HG03097 (cell line): ENCODE measurements around the gene TMEM167A.

Experiments used
- ATAC-seq: cut with Tn5 transposase; IDR thresholded peaks from one replicate; pipeline ENCODE4 v1.9.1; 2021; ENCODE audit not compliant: unreplicated experiment, low FRiP score

TMEM167A gene

DNA sequence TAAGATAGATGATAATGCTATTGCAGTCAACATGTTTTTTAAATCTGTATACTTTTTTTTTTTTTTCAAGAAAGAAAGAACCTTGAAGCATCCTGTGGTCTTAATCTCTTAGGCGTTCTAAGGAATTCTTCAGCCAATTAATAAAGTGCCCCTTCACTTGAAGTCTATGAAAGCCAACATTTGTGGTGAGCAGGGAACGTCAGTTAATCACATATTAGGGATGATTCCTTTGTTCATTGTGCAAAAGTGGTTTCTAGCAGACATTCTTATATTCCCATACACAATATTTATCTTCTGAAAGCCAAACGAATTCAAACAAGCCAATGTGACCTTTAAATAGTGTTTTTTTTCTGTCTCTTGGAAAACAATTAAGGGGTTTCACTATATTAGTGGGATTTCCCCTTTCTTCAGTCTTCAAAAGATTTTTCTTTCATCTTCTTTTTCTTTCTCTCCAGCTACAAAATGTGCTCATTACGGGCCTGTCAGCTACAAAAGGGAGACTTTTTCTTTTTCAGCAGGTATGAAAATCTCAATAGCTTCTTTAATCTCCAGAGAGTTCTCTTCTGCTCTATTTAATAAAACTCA, 40.1 kb downstream of the TMEM167A start:
- no peak for ATAC-seq

DNA sequence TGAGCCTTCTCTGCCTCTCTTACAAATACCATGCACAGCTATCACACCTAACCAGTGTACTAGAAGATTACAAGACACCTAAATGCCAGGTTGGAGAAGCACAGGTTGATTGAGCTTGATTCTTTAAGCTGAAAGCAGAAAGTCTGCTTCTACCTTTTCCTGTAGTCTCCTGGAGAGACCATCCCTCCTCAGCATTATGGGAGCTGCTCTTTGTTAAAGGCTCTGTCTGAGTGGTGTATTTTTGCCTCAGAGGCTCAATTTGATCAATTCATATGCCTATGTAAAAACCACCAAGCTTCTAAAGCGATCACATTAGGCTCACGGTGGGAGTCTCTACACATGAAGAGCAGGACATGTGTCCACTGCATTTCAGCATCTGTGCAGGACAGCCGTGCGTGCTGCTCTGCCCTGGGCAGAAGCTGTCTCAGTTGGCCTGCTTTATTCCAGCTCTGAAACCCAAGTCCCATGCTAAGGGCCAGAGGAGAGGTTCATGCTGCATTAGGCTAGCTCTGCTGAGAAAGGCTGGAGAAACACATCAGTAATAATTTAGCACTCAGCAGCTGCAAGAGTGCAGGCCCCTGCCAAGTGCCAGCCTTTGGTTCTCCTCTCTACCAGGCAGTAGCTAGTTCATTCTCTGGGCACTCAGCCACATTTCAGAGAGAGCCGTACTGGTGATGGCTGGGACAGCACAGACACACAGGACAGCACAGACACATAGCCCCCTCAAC, 41.7 kb downstream of the TMEM167A start:
- no peak for ATAC-seq

DNA sequence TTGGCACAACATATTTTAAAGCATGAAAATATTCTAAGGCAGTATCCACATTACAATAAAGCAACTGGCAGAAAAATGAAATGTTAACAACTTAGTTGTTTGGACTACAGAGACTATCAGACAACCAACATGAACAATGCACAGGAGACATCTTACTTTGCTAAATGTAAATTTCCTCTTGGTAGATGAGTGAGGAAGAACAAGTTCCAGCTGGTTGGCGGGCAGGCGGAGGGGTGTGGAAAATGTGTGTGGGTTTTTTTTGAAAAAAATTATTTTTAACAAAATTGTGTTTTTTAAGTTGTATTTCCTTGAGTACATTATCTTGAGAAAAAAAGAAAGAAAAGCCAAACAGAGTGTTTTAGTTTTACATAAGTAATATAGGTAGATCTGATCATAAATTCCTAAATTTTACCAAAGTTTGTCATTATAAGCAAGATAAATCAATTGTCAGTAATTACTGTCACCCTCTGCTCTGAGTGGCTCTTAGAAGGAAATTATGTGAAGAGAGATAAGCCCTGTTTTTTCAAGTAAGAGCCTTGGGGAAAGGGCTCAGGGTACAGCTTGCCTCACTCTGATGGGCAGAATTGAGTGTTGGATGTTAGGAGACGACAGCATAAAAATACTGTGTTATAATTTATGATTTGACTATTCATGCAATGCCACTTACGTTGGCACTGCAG, 42.5 kb downstream of the TMEM167A start:
- no peak for ATAC-seq

DNA sequence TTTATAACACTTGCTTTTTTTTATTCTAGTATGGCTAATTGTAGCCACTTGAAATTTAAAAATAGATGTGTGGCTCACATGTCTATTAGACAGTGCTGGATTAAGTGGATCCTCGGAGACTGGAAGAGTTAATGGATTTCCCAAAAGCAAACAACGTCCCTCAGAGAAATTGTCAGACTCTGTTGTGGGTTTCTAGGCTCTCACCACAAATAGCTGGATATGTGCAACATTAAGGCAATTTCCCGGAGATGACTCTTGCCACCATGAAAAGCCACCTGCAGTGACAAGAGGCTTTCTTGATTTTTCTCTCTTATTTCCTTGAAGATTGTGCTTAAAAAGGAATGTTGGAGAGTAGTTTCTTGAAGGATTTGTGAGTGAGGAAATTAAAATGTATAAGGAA, 43.2 kb downstream of the TMEM167A start:
- no peak for ATAC-seq

DNA sequence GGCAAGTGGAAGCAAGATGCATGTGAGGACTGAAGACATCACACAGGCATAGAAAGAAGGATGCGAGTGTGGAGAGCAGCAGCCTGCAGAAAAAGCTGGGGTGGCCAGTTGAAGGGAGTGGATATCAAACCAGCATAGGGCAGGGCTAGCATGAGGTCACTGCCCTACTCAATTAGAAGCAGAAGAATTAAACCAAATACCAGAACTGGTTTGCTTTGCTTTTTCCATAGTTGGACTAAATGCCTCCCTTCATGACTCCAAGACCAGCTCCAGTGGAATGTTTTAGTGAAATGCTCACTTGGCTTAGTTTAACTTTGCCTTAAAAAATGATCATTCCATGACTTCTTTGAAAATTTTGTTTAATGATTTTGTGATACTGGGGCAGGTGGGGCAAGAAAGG, 45.8 kb downstream of the TMEM167A start:
- ATAC-seq = no peak

DNA sequence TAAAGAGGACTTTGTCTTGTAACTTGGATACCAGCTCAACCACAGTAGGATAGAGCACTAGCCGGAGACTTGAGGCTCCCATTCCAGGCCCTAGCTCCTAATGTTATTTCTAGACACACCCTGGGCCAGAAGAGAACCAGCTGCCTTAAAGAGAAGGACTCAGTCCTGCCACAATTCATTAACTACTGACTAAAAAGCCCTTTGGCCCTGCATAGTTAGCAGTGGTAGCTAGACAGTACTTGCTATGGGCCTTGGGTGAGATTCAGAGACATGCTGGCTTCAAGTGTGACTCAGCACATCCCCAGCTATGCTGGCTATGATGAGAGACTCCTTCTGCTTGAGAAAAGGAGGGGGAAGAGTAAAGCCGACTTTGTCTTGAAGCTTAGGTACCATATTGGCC, 47.3 kb downstream of the TMEM167A start:
- no peak for ATAC-seq

DNA sequence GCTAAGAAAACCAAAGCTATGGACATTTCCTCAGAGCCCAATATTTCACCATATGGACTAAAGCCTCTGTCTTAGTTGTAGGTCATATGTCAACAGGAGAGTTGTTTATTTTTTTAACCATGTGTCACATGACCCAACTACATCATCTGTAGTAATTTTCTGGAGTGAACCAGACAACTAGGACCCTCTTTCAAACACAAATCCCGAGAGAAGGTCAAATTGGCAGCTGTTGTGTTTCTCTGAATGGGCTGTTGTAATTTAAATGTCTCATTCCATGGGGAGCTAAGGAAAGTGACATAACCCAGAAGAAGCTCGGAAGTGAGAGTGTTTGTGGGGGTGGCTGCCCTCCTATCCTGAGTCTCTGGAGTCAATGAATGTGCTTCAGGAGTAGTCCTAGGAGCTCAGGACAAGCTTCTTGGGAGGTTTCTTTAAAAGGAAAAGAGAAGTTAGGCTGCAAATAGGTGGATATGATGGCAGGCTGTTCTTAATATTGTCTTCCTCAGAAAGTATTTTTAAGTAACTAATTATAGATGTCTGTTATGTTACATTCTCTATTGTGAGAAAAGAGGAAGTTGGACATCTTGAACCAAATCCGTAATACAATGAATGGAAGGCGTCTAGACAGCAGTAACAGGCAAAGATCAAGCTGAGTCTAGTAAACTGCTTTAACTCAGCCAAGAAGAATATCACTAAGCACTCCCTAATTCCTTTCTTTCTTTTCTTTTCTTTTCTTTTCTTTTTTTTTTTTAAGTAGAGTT, 50.1 kb downstream of the TMEM167A start:
- ATAC-seq = peak; percentile 54

DNA sequence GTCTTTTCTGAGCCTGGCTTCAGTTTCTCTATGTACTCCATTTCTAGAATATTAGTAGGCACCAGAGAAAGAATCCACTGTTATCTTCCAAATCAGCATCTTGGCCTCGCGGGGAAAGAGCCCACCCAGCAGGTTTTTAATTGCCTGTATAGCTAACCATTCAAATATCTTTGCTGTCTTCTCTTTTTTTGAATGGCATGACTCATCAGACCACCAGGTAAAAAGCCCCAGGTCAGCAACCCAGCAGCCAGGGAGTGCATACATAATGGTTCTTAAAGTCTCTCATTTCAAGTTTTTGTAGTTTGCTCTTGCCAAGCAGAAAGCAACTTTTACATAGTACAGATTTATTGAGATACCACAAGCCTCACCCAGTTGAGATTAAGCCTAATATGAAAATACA, 50.7 kb downstream of the TMEM167A start:
- ATAC-seq = no peak

DNA sequence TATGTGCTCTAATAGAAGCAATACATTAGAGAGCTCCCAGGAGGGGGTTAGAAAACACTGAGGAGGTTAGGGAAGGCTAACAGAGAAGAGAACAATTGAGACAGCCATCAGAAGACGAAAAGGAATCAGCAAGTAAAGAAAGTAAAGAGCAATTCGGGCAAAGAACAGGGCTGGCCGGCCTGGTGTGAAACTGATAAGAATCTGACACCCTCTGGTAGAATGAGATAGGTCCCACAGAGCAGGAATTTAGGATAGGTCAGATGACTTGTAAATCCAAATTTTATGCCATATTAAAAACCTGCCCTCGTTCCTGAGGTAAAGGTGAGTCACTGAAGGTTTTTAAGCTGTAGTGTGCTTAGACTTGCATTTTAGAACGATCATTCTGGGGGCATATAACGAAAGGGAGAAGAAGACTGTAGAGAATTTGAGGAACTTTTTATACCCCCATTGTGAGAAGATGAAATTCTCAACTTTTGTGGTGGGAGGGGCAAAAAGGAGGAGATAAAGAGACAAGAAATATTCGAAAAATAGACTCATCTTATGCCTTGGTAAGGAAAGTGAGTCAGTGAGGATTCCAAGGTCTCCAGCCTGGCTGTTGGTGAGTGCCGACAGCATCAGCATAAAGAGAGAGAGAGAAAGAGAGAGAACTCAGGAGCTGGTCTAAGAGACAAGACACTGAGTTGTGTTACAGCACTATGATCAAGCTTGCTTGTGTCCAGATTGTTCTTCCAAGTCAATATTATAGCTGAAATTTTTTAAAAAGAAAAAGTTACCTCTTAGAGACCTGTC, 51.3 kb downstream of the TMEM167A start:
- ATAC-seq = no peak

DNA sequence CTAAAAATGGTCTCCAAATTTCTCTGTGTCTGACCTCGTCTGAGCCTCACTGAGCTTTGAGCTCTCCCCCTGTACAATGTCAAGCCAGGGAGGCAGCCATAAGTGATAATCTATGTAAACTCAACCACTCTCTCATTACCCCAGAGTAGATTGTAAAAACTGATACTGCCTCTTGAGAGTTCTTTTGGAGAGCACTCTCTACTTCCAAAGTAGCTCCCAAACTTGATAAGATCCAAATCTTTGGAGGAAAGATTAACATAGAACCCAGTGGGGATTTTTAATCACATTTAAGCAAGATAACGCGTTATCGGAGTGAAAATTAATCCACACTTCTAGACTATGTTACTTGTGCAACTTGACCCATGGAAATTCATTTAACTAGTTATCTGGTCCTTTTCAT, 54.9 kb downstream of the TMEM167A start:
- ATAC-seq = no peak

DNA sequence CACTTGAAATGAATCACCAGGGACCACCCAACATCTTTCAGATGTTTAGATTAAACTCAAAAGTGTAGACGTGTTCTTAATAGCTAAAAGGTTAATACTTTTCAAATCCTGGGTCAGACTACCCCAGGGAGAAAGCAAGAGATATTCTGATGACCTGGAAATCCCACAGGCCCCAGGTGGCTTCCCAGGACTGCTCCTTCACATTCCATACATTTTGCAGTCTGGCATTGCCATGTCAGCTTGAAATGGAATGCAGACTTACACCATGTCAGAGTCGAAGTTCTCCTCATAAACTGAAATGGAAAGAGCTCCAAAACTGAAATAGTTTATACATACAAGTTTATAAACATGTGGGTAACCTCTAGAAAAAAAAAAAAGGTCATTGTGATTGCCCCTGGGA, 61.5 kb downstream of the TMEM167A start:
- ATAC-seq = no peak

DNA sequence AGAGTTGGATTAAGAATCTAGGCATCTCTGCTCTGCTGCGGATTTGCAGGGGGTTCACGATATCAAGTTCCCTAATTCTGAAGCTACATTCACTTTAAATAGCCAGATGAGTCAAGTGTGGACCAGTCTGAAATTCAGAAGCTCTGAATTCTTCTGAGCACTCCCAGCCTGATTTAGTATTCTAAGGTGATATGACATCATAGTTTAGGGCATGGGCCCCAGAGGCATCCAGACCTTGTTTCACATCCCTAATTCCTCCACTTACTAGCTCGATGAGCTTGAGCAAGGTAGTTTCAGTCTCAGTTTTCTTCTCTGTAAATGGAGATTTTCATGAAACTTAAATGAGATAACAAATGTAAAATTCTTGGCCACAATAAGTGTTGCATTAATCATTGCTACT, 65.2 kb downstream of the TMEM167A start:
- ATAC-seq = peak; percentile 99

DNA sequence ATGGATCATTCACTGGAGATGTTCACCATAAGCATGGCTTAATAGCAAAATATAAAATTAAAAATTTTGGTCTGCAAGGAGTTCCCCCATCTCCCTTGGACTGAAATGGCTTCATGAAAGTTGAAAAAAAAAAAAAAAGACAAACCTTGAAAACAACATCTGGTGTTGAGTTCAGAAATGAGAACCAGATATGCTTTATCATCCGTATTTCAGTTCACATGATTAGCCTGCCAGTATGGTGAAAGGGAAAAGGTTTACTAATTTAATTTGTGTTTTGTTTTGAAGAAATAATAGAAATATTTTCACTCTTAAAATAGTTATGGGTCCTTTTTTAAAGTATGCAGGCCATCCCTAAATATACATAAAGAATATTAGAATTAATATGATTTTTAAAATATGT, 67.8 kb downstream of the TMEM167A start:
- ATAC-seq = no peak

DNA sequence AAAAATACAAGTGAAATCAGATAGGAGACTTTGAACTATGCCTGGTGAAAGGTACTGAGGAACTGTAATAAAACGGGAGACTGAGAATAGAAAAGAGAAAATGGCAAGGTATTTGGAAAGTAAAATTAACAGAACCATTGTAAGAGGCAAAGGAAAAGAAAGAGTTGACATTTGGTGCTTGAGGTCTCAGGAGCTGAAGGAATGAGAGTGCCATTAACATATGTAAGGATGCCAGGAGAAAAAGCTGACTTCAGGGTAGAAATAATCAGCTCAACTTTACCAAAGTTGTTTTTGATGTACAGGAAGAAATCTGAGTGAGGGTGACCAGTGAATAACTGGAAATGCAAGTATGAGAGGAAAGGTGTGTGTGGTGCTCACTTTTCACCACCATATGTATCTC, 69.4 kb downstream of the TMEM167A start:
- ATAC-seq = no peak

DNA sequence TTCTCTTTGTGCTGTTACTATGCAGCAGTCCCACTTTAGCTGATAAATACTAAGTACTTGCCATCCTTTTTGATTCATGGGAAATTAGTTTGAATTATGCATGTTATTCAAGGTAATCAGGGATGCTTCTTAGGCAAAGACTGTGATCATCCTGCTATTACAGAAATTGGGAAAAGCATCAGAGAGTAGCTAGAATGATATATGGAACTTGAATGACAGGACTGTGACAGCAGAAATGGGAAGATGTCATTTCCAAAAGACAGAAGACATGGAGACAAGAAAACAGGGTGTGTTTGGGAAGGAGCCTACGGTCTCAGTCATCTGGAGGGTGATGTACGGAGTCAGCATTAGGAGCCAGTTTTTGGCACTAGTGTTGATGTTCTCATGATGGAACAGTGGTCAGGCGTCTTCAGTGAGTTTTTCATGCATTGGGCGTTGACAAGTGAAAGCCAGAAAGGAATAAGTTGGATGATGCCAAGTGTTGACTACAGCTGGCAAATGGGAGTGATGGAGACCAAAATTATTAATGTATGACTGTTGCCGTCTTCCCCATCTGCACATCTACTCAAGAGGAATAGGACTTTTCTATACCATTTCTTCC, 70.4 kb downstream of the TMEM167A start:
- no peak for ATAC-seq

DNA sequence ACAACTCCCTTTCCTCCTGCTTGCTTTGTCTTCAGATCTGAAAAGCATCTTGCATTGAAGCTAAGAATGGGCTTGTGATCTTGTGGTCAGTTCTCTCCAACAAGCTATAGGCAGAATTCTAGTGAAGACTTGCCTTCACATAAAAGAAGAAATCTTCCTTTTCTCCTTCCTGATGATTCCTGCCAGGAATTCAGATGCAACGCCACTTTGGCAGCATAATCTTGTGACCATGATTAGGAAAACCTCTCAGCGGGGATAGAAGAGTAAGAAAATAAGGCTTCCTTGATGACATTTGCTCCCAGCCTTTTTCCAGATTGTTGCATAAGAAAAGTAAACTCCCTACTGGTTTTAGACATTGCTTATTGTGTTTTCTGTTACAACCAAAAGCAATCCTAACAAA, 73.4 kb downstream of the TMEM167A start:
- ATAC-seq = no peak
